Astrocyte of the spinal cord (primary cell): ENCODE measurements around the gene CILP.
"Not testable (repeated sequence)": the region's sequence is repeated elsewhere in the genome, so short reads cannot be mapped to it uniquely, and the experiment has no call there.

Source experiments
- DNase-seq: peaks from one replicate; pipeline ENCODE4 v3.0.0; 2011; ENCODE audit warnings: low read depth, low spot score
- H3K4me3 ChIP-seq: 2 replicates; pipeline ENCODE4 v1.5.1; 2011; ENCODE audit warnings: low read depth, mild to moderate bottlenecking, low read length, moderate library complexity
- CTCF ChIP-seq: IDR thresholded peaks from 2 replicates; pipeline ENCODE4 v1.5.1; 2012; ENCODE audit warnings: low read depth, mild to moderate bottlenecking, low read length, inconsistent platforms
- in situ Hi-C: cut with HindIII; loops from 2 replicates; pipeline ENCODE4 v1.10.0; 2017; ENCODE audit warnings: low sequenced_read_pairs

Gene CILP

GRCh38 chr15:65245096-65245856 lies 34.0 kb upstream of the CILP start:
- in situ Hi-C loops, result no loop called here
- peak; percentile 27 for DNase-seq
- no peak overlapping the region for H3K4me3 ChIP-seq
- no peak for TF ChIP-seq CTCF

- in situ Hi-C loops, result no loop called here
- no peak for TF ChIP-seq CTCF
- no peak overlapping the region for H3K4me3 ChIP-seq
- no peak for DNase-seq
Observed at GRCh38 chr15:65244638-65245037, 33.4 kb upstream of the CILP start.

- in situ Hi-C loops, H3K4me3 ChIP-seq, DNase-seq: not testable (repeated sequence)
Observed at GRCh38 chr15:65236443-65236842, 25.2 kb upstream of the CILP start.

DNA sequence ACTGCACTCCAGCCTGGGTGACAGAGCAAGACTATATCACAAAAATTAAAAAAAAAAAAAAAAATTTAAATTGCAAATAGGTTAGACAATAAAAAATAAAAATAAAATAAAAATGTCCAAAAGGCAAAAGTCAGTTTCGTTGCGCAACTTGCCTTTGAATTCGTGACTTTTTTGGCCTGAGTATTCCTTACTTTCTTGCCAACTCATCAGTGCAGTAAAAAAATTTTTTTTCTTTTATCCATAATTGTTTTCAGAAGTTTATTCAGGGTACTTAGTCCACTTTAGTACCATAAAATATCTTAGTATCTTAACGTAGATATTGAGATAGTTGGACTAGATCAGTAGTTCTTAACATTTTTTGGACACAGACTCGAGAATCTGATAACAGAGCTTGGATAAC lies 22.4 kb upstream of the CILP start:
- no peak for TF ChIP-seq CTCF

DNA sequence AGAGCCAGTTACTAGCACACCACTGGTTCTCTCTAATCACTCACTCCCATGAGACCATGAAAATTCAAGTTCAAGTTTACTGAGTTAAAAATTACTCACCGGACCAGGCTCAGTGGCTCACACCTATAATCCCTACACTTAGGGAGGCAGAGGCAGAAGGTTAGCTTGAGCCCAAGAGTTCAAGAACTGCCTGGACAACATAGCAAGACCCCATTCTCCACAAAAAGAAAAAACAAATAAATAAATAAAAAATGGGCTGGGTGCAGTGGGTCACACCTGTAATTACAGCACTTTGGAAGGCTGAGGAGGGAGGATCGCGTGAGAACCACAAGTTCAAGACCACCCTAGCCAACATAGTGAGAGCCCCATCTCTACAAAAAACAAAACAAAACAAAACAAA lies 21.2 kb upstream of the CILP start:
- DNase-seq, result no peak
- no peak for TF ChIP-seq CTCF
- H3K4me3 ChIP-seq, result no peak overlapping the region
- in situ Hi-C loops, result no loop called here

More for the DNA sequence above, 22.4 kb upstream of the CILP start:
- DNase-seq, result no peak
- in situ Hi-C loops, result no loop called here
- no peak overlapping the region for H3K4me3 ChIP-seq

DNA sequence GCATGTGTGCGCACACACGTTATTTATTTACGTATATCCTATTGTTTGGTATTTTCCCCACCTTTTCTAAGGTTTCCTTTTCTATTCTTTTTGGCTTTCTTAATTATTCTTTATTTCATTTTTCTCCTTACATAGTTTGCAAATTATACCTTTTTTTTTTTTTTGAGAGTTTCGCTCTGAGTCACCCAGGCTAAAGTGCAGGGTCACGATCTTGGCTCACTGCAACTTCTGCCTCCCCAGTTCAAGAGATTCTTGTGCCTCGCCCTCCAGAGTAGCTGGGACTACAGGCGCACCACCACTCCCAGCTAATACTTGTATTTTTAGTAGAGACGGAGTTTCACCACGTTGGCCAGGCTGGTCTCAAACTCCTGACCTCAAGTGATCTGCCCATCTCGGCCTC lies 20.0 kb upstream of the CILP start:
- H3K4me3 ChIP-seq, result no peak overlapping the region
- TF ChIP-seq CTCF, result no peak
- DNase-seq, result no peak
- in situ Hi-C loops, result no loop called here

- H3K4me3 ChIP-seq, DNase-seq, in situ Hi-C loops: not testable (repeated sequence)
Observed at GRCh38 chr15:65226901-65227300, 15.6 kb upstream of the CILP start.

DNA sequence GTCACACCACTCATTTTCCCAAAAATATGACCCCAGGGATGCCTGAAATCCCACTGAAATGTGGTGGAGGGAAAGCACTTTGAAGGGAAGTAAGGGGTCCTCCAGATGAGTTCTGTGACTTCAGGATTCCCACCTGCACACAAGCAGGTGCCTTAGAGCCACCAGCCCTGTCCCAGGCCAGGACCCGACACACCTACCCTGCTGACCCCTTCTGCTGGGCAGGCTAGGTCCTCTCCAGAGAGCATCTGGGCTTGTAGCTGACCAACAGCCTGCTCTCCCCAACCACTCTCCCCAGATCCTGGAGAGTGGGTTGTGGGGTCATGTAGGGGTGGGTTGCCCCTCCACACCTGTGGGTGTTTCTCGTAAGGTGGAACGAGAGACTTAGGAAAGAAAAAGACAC lies 14.9 kb upstream of the CILP start:
- no peak for TF ChIP-seq CTCF
- no peak for DNase-seq
- in situ Hi-C loops, result no loop called here
- H3K4me3 ChIP-seq, result no peak overlapping the region
